ENCODE measurements around the gene NPHP4.

Gene NPHP4

DNA sequence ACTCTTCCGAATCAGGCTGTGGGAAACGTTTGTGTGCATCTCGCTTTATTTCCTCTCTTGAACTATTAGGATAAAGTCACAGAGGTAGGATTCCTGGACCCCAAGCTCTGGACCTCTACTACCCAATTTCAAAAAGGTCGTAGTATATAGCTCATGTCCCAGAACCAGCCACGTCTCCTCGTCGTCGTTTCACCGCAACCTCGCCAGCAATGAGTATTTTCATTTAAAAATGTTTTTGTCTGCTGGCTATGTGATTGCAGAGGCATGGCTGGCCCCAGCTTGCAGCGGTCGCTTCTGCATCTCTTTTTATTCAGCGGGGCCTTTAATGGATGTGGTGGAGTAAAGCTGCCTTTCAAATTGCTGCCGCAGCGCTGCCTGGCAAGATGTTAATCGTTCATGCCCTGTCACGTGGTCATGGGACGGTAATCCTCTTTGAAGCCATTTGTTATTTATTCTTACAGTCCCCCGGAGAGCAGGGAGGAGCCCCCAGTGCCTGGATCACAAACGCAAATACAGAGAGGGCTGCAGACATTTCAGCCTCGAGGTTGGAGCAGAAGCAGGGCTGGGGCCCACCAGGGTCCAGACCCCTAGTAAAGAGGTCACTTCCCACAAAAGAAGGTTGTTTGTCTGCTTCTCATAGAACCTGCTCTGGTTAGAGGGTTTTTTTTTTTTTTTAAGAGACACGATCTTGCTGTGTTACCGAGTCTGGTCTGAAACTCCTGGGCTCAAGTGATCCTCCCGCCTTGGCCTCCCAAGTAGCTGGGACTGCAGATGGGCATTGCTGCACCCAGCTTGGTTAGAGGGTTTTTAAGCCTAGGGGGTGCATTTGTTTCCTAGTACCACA is 11.6 kb upstream of the NPHP4 start:
- DNase-seq (ENCODE audit: low read depth) = no peak

DNA sequence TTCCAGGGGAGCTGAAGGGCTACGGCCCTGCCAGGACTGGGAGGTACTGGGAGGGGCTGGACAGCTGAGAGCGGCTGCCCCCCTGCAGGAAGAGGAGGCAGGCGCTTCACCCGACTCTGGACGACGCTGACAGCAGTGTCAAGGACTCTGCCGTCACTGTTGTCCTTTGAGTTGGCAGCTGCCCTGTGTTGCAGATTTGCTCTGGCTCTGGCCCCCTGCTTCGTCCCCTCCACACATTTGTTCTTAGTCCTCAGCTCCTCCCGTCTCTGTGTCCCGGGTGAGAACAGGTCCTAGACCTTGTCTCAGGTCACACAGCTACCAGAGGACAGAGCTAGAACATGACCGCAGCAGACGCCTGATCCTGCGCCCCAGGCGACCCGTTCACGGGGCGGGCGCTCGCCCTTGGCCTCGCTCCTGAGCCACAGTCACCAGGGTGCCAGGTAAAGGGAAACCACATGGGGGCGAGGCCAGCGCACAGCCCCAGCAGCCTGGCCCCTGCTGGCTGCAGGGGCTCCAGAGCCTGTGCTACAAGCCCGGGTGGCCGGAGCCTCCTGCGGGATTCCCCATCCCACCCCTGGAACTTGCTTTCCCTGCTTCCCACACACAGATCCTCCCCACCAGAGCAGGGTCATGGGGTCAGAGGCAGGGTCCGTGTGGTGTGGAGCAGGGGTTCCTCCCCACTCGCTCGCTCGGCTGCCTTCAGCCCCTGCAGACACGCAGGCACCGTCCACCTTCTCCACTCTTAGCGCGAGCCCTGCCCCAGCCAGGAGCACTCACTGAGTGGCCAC is 10.7 kb upstream of the NPHP4 start:
- DNase-seq (ENCODE audit: low read depth) = no peak

DNA sequence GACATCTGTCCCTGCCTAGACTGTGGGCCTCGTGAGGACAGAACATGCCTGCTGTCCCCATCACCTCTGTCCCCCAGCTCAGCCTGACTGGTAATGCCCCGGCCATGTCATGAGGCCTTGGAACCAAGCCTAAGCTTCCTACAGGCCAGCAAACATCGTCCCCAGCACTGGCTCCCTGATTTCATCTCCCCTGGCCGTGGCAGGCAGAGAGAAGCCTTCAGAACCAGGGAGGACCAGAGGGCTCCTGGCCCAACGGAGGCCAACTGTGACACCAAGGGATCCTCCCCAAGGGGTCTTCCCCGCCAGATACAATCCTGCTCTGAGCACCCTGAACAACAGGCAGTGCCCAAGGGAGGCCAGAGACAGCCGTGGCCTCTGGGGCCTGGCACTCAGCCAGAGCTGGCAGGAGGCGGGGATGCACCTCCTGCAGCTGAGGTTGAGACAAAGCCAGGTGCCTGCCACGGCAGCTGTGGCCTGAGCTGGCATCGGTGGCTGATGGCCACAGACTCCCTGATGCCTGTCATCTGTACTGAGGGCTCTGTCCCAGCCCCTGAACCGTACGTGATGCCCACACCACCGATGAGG is 9.9 kb upstream of the NPHP4 start:
- DNase-seq (ENCODE audit: low read depth) = no peak

DNA sequence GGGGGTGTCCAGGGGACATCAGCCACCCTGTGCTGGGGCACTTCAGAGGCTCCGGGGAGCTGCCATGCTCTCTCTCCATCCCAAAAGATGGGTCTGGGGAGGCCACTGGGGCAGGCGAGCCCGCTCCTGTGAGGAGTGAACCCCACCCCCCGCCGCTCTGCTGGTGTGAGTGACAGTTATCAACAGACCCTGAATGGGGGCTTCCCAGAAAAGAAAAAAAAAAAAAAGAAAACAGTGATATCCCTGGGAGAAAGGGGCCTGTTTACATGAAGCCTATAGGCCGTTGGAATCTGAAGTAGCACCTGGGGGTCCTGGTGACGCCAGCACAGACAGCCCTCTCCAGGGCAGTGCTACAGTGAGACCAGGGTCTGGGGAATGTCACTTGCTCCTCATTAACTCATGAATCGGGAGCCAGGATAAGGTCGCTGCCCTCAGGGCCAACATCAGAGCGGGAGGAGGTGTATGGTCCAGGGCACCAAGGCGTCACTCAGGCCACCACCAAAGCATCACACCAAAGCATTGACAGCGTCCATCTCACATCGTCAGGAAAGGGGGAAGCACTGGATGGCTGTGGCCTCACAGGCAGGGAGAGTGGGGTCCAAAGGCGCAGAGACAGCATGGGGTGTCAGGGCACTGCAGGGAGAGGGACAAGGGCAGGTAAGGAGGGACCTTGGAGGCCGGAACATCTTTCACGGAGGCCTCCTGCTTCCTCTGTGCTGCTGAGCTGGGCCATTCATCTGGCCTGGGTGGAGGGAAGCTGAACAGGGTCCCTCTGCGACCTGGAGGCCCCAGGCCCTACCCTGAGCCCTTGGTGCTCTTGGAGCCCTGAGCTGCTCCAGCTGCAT is 8.4 kb upstream of the NPHP4 start:
- DNase-seq (ENCODE audit: low read depth) = no peak

DNA sequence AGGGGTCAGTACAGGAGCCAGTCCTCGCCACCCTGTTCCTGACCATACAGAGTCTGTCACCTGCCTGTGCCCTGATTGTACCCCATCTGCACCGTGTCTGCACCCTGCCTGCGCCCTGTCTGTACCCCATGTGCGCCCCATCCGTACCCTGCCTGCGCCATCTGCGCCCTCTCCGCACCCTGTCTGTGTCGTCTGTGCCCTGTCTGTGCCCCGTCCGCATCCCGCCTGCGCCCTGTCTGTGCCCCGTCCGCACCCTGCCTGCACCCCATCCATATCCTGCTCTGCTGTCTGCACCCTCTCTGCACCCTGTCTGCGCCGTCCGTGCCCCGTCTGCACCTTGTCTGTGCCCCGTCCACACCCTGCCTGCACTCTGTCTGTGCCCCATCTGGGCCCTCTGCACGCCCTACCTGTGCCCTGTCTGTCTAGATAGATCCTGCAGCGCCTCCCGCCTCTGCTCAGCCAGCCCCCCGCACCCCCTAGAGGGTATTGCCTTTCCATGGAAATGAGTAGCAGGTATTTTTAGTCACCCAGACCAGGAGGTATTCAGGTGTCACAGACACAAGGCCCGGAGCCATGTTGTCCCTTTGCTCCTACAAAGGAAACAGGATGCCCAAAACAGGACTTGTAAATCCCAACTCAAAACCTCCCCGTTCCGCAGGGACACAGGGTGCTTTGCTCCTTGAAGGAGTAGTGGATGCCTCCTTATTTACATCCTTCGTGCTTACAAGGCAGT is 7.7 kb upstream of the NPHP4 start:
- no peak for DNase-seq (ENCODE audit: low read depth)

DNA sequence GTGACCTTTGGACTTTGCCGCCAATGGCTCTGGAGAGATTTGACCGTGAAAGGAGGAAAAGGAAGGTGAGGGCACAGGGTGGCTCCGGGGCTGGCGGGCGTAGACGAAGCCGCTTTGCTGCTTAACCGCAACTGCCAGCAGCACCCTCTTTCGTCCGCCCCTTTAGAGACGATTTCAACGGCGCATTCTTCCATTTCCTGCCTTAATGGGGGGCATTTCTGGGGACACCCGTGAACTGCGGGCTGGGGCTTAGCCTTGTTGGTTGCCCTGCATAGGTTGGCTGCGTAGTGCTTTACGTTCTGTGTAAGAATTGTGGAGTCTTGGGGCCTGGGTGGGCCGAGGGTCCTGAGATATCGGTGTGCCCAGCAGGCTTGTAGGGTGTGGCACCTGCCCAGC is 6.7 kb upstream of the NPHP4 start:
- no peak for DNase-seq (ENCODE audit: low read depth)

DNA sequence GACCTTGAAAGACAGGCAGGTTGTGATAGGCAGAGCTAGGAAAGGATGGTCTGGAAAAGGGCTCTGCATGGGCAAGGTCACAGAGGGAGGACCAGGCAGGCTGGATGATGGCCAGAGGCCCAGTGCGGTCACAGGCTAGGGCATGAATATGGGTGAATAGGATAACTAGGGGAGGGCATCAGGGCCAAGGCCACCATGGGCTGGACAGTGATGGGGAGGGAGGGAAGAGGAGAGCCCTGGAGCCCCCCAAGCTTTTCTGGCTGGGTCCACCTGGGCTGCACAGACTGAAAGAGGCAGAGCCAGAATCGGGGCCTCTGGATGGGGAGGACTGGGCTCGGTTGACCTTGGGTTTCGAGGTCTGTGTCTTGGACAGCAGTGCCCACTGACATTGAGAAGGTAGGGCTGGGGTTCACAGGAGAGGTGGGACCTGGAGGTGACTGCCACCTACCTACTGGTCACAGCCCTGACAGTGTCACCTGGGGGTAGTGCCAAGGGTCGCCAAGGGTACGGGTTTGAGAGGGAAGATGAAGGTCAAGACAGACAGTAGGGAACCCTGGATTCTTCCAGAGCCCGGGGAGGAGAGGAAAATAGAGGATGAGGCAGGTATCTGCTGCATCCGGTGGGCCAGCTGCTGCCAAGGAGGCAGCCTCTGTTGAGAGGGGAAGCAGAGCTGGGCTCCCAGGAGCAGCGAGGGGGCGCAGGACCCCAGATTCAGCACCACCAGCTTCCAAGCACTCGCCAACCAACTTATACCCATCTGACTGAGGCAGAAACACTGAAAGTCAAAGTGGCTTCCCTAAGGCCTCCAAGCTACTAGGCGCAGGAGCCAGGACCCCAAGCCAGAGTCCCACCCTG is 6.1 kb upstream of the NPHP4 start:
- DNase-seq (ENCODE audit: low read depth) = no peak

DNA sequence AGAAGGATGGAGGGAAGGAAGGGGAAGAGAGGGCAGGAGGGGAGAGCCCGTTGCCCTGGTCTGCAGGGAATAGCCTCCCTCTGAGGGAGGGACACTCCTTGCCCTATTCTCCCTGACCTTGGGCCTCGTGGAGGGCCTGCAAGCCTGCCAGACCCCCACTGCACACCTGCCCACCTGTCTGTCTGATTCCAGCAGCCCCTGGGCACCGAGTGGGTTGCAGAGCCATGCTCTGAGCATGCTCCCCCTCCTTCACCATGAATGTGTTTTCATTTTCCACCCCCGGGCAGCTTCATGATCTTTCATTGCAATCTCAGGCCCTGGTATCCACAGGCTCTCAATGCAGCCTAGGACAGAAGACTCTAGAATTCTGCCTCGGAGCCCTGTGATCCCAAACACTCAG is 5.1 kb upstream of the NPHP4 start:
- DNase-seq (ENCODE audit: low read depth) = no peak

DNA sequence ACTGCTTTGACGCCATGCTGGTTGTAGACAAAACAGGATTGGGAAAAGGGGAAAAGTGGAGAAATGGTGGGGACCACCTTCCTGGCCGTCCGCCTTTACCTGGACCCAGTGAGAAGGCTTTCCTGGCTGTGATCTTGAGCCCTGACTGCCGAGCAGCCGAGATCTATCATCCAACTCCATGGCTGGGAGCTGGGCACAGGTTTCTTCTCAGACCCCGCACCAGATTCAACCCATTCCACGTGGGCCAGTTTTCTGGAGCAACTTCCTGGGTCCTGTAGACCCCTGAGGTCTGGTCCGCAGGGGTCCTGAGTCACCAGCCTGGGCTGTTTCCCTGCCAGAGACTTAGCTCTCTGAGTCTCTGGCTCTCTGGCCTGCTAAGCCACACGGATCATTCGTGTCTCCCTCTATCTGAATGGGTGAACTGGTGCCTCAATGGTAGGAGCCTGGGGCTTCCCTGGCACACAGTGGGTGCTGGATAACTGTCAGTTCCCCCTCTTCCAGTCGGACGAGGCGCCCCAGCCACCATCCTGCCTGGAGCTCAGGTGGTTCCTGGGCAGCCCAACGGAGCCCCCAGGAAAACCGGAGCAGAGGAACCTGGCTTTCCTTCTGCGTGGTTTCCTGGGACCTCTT is 4.5 kb upstream of the NPHP4 start:
- no peak for DNase-seq (ENCODE audit: low read depth)

DNA sequence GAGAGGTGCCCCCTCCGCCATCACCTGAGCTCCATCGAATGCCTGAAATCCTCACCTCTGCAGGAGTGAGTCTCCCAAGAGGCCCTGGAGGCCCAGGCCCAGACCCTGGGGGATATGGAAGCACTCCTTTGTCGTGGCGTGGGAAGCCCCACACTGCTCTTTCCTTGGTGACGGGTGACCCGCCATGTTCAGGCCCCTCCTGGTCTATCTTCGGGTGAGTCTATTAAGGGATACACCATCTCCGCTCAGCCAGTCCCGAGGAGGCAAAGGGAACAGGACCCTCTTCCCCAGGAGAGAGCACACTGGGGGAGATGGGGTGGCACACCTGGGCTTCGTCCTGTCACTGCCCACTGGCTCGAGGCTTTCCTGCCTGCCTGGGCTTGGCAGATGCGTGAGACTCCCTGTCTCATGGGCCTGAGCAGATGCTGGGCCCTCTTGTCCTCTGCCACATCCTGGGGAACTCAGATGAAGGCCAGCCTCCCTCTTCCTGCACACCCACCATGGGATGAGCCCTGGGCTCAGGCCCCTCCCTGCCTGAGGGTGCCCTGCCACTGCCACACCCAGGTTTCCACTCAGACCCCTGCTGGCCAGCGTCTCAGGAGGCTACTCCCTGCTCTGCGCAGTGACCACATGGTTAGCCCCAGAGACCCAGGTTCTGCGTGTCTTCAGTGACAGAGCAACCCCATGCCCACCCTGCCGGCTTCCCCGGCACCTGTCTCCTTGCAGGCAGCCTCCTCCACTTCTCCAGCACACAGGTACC is 3.8 kb upstream of the NPHP4 start:
- DNase-seq (ENCODE audit: low read depth) = no peak

DNA sequence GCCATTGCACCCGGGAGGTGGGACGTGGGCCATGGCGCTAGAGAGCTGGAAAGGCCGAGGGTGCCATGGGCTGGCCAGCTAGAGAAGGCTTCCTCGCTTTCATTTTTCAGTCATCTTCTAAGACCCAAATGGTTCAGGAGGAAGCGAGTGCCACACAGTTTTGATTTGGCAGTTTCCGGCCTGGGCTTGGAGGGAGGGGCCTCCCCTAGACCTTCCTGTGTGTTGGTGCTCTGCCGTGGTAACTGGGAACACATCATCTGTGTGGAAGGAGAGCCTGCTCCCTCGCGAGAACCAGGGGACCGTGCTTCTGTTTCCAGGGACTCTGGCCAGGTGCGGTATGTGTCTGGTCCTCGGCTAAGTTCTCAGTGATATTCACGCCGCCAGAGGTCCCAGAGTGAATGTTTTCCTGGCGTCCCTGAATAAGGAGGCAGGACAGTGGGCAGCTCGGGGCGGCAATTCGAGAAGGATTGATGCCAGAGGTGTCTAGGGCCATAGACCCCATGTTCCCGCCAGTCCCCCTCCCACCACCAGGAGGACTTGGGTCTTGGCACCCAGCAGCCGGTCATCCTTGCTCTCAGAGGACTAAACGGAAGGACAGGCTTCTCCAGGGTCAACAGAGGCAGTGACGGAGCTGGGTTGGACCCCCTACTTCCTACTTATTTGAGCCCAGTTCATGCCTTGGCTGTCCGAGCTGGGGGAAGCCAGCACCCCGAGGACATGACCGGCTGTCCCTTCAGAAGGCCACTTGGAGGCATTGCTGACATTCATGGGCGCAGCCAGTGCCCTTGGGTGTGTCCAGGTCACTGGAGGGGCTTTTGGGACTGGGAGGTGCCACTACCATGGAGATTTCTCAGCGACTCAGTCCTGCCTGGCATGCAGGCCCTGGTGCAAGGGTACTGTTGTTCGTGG is 2.7 kb upstream of the NPHP4 start:
- peak; percentile 33 for DNase-seq (ENCODE audit: low read depth)

DNA sequence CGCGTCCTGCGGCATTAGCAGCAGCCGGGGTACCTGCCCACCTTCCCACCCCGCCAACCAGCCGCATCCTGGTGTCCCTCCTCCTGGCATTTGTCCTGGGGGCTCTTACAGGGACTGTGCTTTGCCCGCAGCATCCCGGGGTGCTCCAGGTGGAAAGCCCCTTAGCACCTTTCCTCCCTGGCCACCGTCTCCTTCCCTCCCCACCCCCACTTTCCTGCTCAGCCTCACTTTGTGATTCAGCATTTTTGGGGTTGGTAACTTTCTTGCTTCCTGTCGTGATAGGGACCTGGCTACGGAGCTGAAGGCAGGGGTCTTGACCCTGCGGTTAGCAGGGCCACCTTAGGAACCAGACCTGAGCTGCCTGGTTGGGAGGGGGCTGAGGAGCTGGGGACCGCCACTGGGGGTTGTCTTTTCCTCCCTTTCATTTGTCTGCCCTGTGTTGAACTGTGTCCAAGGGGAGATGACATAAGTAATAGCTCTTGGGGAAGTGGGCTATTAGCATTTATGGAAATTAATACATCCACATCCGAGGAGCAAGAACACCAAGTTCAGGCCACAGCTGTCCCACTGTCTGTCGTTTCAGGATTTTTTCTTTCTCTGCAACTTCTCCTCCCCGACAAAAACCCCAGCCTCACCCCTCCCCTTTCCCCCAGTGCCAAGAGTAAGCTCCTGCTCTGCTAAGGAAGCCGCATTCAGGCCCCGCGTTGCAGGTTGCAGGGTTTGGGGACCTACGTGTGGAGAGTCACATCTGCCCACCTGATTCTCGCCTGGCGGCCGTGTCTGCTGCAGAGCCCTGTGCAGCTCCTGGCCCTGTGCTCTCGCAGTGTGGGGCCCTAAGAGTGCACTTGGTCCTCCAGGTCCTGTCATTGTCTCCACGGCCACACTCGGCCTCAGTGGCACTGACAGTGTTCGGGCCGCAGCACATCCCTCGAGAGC is 1.6 kb upstream of the NPHP4 start:
- DNase-seq (ENCODE audit: low read depth) = no peak

DNA sequence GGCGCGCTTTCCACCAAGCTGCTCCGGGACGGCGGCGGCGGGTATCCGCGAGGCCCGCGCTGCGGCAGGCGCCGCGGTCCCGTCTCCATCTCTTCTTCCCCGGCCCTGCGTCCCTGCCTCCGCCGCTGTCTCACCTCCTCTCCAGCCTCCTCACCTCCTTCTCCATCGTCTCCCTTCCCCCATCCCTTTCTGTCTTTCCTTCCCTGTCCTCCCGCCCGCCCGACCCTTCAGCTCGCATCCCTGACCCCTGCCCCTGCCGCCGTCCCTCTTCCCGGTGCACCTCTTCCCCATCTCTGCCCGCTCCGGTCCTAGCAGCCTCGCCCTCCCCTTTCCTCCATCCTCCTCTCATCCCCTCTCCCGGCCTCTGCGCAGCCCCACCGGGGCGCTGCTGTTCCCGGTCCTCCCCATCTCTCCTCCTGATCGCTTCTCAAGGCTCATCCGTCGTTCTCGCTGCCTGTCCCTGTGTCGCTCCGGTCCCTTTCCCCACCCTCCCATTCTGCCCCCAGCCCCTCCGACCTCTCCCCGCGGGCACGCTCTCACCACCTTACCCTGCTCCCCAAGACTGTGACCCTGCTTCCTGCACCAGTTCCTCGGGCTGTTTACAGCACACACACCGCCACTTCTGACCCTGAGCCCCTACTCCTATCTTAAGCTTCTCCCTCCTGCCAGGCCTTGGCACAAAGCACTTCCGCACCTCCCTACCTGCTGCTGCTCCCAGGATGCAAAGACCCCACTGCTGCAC is 760 bp upstream of the NPHP4 start:
- no peak for DNase-seq (ENCODE audit: low read depth)

DNA sequence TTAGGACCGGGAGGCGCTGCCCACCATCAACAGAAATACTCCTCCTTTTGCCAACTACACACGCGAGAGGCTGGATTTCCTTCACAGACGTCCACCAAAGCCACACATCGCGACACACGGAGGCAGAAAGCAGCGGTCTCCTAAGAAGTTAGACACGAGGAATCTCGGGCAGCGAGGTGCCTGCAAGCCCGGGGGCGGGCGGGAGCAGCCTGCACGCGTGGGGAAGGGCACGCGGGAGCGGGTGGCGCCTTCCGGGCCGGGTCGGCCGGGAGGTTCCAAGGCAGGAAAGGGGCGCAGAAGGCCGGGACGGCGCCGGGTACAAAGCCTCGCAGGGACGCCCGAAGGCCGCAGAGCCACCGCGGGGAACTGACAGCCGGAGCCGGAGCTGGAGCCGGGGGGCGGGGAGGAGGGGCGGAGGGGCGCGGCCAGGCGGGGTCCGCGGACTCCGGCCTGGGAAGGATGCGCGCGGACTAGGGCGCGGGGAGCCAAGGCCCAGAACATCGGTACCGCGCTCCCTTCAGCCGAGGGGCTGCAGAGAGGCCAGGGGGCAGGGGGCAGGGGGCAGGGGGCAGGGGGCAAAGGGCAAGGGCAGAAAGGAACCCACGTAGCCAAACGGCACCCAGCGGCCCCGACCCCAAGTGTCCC is 722 bp downstream of the NPHP4 start:
- DNase-seq (ENCODE audit: low read depth) = no peak

DNA sequence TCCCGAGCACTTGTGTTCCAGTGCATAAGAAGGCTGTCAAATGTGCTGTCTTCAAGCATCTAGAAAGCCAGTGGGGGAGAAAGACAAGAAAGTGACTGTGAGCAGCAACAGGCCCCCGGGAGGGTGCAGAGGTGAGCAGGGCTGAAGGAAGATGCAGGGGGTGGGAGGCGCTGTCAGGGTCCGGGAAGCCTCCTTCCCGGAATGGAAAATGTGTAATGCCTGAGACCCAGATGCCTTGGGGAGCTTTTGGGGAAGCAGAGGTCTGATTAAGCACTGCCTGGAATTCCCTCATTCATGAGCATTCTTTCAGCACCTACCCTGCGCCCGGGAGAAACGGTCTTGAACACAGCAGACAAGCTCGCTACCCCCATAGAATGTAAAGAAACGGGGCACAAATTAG is 1.3 kb downstream of the NPHP4 start:
- DNase-seq (ENCODE audit: low read depth) = no peak

DNA sequence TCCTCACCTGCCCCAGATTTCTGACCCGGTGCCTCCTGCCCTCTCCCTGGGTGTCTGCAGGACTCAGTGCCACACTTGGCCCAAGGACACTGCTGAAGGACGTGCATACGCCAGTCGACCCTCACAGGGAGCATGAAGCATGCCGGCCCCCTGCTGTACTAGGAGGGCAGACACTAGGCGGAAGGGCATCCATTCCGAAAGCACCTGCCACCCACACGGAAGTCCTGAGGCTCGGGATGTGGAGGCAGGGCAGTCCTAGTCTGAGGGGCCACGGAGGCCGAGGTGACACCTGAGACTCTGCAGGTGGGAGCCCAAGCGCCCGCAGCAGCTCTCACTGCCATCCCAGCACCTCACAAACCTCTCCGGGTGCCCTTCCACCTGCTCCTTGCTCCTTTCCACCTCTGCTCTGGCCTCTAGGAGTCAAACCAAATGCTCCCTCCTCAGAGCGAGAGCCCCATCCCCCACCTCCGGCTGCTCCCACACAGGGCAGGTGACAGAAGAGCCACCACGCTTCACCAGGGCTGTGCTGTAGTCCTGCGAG is 2.4 kb downstream of the NPHP4 start:
- no peak for DNase-seq (ENCODE audit: low read depth)
